Spleen (tissue), 7 donors: ENCODE measurements around the gene NRCAM.

ENCODE experiments used
- CTCF ChIP-seq, 11 experiments: fragments of 200-600 bp in 7 of 11; fragments of 450-650 bp in 4 of 11; sonication (generic) in 4 of 11; IDR thresholded peaks in 8 of 11; conservative IDR thresholded peaks in 3 of 11; 1 replicate in 7 of 11; 2 replicates in 4 of 11; pipeline versions ENCODE4 v1.4.0 to v1.8.0; 2016 to 2021; ENCODE audit warnings: antibody characterized with exemption in 11 of 11, inconsistent platforms in 4 of 11, mild to moderate bottlenecking in 1 of 11
- POLR2A ChIP-seq, 3 donors: fragments of 450-650 bp; IDR thresholded peaks; one replicate each; pipeline ENCODE4 v1.5.1; 2017; ENCODE audit warnings: antibody characterized with exemption in 3 of 3, mild to moderate bottlenecking in 1 of 3
- POLR2AphosphoS5 ChIP-seq, 3 donors: sonication (generic); formaldehyde crosslinking; IDR thresholded peaks; one replicate each; pipeline ENCODE4 v1.5.1; 2017; ENCODE audit warnings: antibody characterized with exemption in 3 of 3
- donor health status: DM: no; HTN: no; CAD: no; lungs with moderate emphysema.
- donor health status: DM: no; HTN: no; CAD: no.
- donor health status: DM: no; HTN: no; CAD: no.

- no peak for TF ChIP-seq POLR2A (IDR thresholded peaks at IDR 0.05)
- no peak for TF ChIP-seq CTCF (IDR thresholded peaks at IDR 0.05 in 8 of 11, conservative IDR thresholded peaks at IDR 0.05 in 3 of 11)
- TF ChIP-seq POLR2AphosphoS5 (IDR thresholded peaks at IDR 0.05), result no peak
These were observed 51.5 kb downstream of the NRCAM start for GRCh38 chr7:108404509-108405420.
